SHP77 (cell line): ENCODE results near the gene MBNL2.

ENCODE experiments used
- DNase-seq, 2 experiments: peaks; one replicate each; lab custom pipeline; 2025; lab: John Stamatoyannopoulos, UW

MBNL2 gene

DNA sequence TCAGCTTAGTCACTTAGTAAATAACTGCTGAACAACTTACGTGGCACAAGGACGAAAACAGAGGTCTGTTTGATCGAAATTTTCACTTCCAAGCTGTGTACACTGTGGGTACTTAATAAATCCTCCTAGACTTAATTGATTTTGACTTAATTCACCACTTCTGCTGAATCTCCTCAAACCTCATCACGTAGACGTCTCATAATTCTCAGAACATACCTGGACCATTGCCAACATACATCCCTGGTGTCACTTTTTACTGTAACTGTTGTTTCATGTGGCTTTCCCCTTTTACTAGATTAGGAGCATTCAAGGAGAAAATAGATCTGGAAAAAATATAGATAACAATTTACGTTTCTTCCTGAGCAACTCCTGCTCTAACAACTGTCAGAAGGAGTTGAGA is 105.0 kb downstream of the MBNL2 start:
- DNase-seq, result no peak

DNA sequence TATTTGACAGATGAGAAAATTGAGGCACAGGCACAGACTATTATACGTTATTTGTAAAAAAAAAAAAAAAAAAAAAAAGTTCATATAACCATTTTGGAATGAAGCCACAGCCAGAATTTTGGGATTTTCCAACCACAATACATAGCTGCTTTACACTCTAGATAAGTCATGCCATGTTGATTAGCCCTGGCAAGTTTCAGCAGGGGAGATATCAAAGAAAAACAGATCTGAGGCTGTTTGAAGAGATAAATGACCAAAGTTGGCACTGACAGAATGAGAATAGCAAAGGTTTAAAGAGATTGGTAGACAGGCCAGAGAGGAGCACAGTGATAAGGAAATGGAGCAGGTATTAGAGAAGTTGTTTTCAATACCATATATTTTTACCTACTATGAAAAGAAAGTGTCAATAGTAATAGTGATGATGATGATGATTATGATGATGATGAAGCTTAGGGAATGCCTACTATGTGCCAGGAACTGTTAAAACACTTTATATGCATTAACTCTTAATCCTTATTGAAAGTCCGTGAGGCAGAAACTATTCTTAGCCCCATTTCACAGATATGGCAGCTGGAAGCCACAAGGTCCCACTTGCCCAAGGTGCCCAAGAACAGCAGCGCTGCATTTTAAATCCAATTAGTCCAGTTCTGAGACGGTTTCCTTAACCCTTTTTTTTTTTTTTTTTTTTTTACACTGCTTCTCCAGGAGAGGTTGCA is 105.5 kb downstream of the MBNL2 start:
- no peak for DNase-seq

DNA sequence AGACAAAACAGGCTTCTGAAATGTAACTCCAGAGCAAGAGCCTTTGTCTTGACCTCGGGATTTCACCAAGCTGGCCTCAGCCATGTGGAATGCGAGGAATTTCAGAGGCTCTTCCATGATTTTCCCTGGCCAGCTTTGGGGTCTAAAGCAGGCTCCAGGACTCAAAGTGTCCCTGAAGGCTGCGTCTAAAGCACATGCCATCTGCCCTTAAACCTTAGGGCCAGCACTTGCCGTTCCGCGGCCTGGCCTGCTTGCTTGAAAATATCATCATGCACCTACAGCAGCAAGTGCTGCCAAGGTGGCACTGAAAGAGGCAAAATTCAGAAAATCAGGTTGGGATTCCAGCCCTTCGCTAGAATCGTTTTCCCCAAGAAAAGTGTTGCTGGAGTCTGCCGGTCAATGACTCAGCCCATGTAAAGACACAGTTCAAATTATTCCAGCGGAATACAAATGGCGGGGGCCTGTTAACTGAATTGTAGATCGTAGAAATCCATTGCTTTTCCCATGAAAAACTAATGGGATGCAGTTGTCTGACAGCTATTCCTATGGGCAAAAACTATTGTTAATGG is 106.2 kb downstream of the MBNL2 start:
- no peak for DNase-seq

DNA sequence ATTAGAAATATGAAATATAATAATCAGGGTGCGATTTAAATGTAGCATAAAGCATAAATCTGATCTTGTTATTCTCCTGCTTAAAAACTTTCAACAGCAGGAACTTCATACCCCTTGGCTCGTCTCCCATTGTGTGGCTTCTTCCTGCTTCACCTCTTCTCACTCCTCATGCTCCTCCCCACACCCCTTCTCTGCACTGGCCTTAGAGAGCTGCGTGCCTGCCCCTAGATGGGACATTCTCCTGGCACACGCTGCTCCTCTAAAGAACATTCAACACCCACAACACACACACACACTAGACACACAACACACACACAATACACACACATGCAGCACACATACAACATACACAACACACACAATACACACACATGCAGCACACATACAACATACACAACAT is 107.2 kb downstream of the MBNL2 start:
- no peak for DNase-seq

DNA sequence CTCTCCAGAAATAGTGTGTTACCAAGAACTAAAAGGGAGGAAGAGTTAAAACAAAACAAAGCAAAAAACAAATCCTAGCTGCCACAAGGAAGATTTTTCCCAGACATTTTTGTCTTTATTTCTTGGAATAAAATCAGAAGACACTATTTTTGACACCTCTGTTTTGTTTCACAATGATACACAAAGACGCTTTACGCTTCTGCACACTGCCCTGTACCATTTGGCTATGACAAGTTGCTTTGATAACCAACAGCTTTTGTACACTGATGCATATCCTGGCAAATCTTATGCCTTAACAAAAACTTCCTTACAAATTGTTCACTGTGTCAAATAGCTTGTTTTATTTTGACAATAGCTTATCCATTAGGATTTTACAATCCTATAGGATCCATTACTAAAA is 108.3 kb downstream of the MBNL2 start:
- DNase-seq, result no peak

DNA sequence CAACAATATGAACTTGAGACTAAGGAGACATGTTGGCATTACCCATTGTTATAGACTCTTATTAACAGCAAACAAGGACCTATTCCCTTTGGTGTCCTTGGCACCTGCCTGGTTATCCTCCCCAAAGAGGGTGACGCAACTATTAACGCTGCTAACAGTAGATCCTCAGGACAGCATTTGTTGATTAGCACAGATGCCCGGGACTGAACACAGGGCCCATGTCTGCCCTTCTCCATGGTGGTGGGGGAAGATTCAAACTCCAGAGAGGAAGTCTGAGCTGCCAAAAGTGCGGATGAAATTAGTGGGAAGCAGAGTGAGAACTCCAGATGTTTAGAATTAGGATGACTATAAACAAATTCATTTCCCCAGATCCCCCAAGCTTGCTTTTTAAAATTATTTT is 110.6 kb downstream of the MBNL2 start:
- no peak for DNase-seq

DNA sequence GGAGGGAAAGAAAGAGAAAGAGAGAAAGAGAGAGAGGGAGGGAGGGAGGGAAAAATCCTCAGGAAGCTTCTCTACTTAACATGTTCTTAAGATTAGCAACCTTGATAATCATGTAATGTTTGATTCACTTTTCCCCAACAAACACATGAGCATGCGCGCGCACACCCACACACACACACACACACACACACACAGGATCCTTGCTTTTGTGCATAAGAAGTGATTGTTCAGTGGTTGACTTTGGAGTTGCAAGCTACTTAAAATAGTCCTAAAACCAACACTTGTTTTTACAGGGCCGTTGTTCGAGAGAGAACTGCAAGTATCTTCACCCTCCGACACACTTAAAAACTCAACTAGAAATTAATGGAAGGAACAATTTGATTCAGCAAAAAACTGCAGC is 111.8 kb downstream of the MBNL2 start:
- no peak for DNase-seq

DNA sequence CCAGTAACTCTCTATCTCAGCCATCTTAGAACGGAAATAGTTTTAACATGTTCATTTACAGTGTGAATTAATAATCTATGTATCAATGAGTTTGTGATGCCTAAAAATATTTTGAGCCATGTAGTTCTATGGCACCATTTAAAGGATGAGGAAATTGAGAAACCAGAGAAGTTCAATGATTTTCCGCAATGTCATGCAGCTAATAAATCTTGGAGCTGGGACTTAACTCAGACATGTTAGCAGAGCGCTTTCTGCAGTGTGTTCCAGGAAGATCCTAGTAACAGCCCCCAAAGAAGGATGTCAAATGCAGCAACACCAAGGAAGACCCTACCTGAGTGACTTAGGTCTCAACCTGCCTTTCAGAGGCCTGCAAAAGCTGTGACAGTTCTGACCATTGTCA is 112.6 kb downstream of the MBNL2 start:
- DNase-seq, result no peak

DNA sequence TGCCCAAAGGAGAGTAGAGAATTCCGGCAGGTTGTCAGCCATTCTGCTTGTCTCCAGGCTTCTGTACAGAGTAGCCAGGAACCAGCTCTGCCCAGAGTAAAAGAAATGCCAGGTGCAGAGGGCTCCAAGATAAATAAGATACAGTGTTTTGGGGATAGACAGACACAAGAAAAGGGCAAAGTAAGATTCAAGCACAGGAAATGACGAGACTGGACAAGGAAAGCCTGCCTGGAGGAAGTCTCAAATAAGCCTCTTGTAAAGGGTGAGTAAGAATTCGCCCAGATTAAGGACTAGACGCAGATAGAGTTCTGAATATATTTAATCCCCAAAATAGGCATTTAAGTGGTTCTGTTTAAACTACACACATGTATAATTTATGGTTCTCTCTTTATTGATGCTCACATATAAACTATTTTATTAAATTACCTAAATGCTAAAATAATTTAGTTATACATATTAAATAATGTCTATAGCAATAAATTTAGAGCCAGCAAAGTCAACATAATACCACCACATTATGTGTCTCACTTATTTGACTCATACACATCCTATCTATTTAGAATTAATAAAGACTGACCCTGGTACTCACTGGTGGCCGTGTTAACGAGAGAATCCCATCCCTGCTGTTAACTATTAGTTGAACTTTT is 113.5 kb downstream of the MBNL2 start:
- DNase-seq, result no peak

DNA sequence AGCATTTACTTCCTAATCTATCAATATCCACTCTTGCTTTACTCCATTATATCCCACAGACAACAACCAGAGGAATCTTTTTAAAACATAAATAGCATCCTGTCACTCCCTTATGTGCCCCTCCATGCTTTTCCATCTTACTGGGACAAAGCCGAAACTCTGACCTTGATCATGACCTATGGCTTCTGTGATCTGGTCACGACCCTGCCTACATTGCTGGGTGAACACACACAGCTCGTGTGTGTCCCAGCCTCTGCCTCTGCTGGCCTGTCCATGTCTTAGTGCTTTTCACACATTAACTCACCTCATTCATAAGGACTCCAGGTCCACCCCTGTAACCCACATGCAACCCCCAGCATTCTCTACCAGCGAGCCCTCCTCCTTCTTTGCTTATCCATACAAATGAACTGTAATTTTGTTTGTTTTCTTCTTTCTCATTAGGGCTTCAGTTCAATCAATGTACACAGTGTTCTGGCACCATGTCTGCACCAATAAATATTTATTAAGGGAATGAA is 115.9 kb downstream of the MBNL2 start:
- DNase-seq, result no peak

DNA sequence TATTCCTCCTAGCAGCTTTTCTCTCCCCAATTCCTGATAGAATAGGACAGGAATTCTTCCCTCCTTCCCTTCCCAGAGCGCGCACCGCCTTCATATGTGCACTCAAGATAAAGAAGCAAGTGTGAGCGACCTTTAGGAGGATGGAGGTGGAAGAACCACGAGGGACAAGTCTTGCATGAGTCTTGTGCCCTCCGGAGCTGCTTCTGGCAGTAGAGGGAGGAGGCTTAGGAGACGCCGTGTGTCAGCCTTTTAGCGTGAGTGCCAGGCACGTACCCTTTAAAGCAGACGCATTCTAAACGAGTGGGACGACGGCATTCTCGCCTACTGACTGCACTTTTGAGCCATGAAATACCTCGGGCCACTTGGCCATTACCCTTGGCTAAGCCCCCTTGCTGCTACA is 116.4 kb downstream of the MBNL2 start:
- DNase-seq, result no peak

DNA sequence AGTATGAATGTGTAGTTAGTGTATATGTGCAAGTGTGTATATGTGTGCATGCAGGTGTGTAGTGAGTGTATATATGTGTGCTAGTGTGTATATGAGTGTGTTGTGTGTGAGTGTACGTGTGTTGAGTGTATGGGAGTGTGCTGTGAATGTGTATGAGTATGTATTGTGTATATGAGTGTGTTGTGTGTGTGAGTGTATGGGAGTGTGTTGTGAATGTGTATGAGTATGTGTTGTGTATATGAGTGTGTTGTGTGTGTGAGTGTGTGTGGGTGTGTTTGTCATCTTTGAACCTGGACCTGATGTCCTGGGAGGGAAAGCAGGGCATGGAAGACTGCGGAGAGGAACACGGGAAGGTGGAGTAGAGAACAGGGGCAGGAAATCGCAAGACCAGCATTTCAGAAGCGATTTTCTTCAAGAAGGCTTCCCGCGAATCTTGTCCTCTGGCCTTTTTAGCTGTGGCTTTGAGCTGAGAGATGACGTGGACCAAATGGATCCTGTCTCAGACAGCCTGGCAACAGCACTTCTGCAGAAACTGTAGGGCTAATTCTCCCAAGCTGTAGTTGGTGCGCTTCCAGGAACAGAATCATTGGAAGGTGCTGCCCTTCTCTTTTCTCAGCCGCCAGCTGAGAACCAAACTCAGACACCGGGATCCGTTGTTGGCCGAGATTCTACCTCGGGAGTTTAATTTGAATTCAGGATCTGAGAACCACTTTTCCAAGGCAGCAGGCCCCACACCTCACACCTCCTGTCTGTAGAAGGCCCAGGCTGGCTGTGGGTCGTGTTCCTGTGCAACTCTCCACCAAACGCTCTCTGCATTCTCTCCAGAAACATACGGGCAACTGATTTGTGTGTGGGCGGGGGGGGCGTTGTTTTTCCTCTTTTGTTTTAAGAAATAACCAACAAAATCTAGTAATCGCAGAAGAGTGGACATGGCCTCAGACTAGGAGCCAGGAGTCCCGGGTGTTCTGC is 117.2 kb downstream of the MBNL2 start:
- no peak for DNase-seq

DNA sequence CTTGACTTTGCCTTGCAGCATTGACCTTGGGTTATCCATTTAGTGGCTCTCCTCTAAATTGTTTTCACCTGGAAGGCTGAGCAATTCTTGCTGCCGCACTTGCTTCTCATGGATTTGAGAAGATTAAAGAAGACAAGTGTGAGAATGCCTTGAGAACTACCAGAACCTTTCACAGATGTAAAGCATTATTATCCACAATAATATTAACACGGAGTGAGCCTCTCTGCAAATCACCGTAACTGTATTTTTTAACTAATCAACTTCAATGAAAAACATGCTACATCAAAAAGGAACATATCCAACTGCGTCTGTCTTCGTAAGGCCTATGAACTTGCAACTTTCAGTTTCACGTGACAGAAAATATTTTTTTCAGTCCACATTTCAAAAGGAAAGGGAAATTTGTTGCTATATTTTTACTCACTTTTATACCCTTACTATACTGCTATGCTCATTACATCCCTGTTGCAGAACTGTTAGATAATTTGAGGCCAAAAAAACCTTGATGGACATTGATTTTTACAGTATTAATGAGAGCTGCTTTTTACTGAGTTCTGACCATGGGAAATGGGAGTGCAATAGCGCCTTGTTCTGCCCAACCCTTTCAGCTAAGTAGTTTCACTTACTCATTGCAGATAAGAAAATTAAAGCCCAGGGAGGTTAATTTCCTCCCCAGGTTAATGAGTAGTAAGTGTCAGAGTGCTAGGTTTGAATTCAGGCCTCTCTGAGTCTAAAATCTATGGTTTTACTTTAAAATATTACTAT is 118.0 kb downstream of the MBNL2 start:
- no peak for DNase-seq

DNA sequence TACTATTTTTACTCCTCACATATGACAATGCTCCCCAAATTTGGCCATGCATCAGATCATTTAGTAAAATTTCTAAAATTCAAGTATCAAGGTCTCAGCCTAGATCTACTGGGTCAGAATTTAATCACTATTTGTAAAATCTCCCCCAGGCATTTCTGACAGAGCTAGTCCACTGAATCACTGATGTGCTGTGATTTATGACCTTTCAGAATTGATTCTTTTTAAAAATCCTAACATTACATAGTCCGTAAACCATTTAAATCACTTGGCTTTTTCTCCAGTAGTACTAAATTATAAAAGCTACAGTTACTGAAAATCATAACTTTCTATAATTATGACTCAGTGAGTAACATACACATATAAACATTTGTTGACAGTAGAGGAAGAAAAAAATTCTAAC is 119.0 kb downstream of the MBNL2 start:
- no peak for DNase-seq

DNA sequence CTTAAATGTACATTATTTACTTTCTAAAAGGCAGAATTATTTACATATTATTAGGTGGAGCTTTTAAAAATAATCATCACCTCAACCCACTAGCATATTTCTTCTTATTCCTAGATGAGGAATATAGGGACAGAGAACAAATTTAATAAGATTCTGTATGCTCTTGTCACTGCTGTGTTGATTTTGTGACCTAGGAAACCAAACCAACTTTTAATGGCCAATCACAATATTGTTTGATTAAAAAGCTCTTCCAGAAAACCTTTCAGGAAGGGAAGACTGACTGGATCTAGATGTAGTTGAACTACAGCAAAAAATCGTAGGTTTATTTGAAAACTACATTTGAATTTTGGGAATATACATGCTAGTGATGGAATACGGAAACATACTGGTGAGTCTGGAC is 120.0 kb downstream of the MBNL2 start:
- no peak for DNase-seq

DNA sequence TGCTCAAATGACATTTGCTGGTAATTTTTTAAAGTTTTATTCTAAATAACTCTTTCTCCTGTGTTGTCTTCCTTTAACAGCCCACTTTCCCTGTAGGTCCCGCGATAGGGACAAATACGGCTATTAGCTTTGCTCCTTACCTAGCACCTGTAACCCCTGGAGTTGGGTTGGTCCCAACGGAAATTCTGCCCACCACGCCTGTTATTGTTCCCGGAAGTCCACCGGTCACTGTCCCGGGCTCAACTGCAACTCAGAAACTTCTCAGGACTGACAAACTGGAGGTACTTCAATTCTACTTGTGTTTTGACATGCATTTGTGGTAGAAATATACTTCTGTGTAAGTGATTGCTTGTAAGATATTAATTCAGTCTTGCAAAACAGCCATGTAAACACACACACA is 120.8 kb downstream of the MBNL2 start:
- no peak for DNase-seq

DNA sequence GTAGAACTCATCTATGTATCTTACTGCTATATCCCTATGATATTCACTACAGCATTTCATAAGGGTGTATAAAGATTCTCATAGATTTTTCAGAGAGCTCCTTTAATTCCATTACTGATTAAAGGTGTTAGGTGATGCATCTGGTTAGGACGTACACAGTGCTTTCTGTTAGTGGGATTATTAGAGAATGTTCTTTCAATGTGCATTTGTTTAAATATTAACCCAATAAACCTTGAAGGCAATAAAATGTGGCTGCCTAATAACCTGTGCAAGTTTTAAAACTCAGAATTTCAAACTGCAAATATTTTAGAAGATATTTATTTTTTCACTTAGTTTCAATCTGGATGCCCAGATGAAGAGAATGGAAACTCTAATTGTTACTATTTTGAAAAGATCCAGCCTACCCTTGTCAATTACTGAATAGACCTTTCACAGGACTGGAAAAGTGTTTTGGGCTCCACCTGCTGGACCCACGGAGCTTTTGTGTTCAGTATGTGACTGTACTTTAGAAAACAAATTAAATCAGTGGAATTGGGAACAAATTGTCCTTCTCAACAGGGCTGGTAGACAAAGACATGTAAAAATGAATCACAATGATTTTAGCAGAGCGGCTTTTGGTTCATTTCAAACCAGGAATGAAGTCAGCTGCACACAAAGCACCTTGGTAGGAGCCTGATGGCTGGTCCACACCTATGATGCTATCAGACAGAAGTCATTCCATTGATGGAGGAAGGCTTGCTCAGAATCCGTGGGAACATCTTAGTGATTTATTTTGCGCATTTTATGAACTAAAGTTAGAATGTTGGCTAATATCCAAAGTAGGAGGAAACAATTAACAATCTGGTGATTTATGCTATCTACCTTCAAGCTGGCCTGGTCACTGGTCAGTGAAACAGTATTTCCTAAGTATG is 122.4 kb downstream of the MBNL2 start:
- peak; percentile 76 to 79 for DNase-seq

DNA sequence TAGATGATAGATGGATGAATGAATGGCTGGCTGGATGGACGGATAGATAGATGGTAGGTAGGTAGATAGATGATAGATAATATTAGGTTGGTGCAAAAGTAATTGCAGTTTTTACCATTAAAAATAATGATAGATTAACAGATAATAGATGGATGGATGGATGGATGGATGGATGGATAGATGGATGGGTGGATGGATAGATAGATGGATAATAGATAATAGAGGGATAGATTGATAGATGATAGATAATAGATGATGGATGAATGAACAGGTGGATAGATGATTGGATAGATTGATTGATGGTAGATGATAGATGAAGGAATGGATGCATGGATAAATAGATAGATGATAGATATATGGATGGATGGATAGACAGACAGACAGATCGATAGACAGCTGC is 124.0 kb downstream of the MBNL2 start:
- no peak for DNase-seq

DNA sequence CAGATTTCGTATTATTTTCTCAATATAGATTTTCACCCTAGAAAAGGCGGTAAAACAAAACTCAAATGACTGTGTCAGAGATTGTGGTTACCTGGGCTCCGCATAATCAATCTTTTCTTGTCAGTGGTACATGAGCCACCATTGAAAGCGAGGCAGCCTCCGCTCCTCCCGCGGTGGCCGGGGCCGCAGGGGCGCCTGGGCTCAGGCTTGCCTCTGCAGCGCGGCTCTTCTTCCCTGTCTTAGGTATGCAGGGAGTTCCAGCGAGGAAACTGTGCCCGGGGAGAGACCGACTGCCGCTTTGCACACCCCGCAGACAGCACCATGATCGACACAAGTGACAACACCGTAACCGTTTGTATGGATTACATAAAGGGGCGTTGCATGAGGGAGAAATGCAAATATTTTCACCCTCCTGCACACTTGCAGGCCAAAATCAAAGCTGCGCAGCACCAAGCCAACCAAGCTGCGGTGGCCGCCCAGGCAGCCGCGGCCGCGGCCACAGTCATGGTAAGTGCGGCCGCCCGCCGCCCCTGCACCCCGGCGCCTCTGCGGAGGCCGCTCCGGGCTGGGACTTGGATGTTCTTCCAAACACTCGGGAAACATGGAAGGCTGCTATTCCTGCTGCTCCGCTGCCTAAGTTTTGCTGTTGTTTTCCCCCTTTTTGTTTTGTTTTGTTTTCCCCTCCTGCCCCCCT is 124.6 kb downstream of the MBNL2 start:
- no peak for DNase-seq
